Measurements from ENCODE around the gene TOMM20.

The TOMM20 gene

DNA sequence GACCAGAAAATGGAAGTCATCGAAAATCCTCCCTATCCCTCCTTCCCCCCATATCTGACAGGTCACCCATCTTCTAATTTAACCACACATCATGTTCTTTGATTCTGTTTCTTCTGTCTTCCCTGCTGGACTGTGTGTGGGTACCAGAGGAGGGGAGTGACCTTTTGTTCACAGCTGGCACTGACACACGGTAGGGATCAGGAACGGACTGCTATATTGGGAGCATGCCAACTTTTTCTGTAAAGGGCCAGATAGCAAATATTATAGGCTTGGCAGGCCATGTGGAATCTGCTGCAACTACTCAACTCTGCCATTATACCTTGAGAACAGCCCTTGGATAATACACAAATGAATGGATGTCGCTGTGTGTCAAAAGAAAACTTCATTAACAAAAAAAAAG lies 7.5 kb upstream of the TOMM20 start:
- no peak for DNase-seq (ENCODE audit: low spot score)
- TF ChIP-seq, protein P1, sequence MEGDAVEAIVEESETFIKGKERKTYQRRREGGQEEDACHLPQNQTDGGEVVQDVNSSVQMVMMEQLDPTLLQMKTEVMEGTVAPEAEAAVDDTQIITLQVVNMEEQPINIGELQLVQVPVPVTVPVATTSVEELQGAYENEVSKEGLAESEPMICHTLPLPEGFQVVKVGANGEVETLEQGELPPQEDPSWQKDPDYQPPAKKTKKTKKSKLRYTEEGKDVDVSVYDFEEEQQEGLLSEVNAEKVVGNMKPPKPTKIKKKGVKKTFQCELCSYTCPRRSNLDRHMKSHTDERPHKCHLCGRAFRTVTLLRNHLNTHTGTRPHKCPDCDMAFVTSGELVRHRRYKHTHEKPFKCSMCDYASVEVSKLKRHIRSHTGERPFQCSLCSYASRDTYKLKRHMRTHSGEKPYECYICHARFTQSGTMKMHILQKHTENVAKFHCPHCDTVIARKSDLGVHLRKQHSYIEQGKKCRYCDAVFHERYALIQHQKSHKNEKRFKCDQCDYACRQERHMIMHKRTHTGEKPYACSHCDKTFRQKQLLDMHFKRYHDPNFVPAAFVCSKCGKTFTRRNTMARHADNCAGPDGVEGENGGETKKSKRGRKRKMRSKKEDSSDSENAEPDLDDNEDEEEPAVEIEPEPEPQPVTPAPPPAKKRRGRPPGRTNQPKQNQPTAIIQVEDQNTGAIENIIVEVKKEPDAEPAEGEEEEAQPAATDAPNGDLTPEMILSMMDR (IDR thresholded peaks at IDR 0.05; ENCODE audit: extremely low read depth, missing control alignments) = no peak

DNA sequence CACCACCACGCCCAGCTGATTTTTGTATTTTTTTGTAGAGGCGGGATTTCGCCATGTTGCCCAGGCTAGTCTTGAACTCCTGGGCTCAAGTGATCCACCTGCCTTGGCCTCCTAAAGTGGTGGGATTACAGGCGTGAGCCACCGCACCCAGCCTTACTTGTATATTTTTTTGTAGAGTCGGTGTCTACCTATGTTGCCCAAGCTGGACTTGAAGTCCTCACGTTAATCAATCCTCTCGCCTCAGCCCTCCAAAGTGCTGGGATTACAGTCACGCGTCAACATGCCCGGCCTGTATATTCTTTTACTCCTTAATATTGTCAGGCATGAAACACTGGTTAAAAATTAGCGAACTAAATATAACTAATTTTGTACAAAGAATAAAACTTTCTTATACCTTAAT lies 5.5 kb upstream of the TOMM20 start:
- TF ChIP-seq, protein P1 (IDR thresholded peaks at IDR 0.05; ENCODE audit: extremely low read depth, missing control alignments) = no peak
- DNase-seq (ENCODE audit: low spot score) = no peak

DNA sequence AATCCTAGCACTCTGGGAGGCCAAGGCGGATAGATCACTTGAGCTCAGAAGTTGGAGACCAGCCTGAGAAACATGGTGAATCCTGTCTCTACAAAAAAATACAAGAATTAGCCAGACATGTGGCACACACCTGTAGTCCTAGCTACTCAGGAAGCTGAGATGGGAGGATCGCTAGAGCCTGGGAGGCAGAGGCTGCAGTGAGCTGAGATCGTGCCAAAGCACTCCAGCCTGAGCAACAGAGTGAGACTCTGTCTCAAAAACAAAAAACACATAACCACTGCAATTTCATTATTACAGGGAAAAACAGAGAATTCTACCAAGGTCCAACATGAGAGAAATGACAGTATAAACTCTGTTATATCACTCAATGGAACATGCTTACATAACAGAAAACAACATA lies 4.4 kb upstream of the TOMM20 start:
- no peak for DNase-seq (ENCODE audit: low spot score)
- TF ChIP-seq, protein P1 (IDR thresholded peaks at IDR 0.05; ENCODE audit: extremely low read depth, missing control alignments) = no peak

DNA sequence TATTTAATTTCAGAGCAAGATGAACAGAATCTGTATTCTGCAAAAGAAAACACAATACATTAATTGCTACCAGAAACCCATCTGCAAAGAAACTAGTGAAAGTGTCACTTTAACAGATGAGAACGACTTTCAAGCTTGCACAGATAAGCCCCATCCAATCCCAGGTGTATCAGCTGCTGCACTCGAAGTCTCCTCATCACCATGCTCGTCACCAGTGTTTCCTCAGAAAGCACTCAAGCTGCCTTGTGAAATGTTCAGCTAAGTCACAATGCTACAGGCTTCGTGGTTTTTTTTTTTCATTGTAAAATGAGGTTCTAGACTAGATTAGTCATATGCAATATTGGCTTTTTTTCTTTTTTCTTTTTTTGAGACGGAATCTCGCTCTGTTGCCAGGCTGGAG lies 3.3 kb upstream of the TOMM20 start:
- TF ChIP-seq, protein P1 (IDR thresholded peaks at IDR 0.05; ENCODE audit: extremely low read depth, missing control alignments) = no peak
- no peak for DNase-seq (ENCODE audit: low spot score)

DNA sequence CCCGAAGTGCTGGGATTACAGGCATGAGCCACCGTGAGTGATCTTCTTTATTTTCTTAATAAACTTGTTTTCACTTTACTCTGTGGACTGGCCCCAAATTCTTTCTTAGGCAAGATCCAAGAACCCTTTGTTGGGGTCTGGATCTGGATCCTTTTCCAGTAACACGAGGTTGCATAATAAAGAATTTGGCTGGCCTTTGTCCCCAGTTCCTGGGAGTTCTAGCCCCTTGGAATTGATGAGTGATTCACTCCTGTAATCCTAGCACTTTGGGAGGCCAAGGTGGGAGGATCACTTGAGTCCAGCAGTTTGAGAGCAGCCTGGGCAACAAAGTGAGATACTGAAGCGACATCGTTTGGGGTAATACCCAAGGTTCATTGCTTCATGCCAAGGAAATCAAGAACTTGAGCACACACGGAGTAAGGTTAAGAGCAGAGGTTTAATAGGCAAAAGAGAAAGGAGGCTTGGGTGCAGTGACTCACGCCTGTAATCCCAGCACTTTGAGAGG lies 2.2 kb upstream of the TOMM20 start:
- TF ChIP-seq, protein P1 (IDR thresholded peaks at IDR 0.05; ENCODE audit: extremely low read depth, missing control alignments) = no peak
- no peak for DNase-seq (ENCODE audit: low spot score)

DNA sequence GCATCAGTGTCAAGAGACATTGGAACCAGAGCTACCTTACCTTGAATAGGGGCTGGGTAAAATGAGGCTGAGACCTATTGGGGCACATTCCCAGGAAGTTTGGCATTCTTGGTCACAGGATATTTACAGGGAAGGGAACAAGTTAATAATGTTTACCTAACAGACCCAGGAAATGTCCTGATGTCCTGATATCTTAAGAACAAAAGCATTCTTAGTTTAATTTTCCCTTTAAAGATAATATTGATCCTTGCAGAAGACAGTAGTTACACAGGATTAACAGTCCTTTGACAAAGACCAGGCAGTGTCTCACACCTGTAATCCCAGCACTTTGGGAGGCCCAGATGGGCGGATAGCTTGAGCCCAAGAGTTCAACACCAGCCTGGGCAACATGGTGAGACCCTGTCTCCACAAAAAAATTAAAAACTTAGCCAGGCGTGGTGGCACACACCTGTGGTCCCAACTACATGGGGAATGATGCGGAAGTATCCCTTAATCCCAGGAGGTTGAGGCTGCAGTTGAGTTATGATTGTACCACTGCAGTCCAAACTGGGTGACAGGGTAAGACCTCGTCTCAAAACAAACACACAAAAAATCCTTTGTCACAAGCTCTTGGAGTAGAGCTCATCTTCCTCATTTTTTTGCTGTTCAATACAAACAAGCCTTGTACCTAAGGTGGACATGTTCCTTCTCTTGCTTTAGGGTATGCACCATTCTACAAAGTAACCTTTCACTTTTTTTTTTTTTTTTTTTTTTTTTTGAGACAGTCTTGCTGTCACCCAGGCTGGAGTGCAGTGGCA lies 1.3 kb upstream of the TOMM20 start:
- TF ChIP-seq, protein P1 (IDR thresholded peaks at IDR 0.05; ENCODE audit: extremely low read depth, missing control alignments) = no peak

DNA sequence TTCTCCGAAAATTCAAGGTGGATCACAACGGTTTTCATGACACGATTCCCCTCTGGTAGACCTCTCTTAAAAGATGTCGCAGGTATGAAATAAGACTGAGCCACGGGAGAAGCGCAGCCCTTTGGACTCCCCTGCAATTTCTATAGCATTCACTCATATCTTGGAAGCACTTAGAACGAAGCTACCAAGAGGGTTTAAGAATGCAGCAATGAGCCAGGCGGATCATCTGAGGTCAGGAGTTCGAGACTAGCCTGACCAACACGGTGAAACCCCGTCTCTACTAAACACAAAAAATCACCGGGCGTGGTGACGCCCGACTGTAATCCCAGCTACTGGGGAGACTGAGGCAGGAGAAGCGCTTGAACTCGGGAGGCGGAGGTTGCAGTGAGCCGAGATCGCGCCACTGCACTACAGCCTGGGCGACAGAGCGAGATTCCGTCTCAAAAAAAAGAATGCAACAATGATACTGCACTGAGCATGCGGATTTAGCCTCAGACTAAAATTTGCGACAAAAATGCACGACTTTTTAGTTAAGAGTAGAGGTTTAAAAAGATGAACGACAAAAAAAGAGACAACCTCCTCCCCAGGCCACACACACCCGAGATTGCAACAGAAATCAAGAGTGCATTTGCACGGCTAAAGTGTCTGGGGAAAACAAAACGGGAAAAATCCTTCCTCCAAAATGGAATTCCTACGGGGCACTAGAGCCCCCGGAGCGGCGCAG lies 743 bp downstream of the TOMM20 start:
- DNase-seq (ENCODE audit: low spot score) = no peak
- TF ChIP-seq, protein P1 (IDR thresholded peaks at IDR 0.05; ENCODE audit: extremely low read depth, missing control alignments) = no peak

More for the DNA sequence above, 1.3 kb upstream of the TOMM20 start:
- DNase-seq (ENCODE audit: low spot score) = no peak
